GM21737 (cell line): ENCODE measurements around the gene PRKCE.

Experiments
- ATAC-seq: cut with Tn5 transposase; IDR thresholded peaks from one replicate; pipeline ENCODE4 v1.9.1; 2021; ENCODE audit warnings: mild to moderate bottlenecking, moderate library complexity; ENCODE audit not compliant: unreplicated experiment

PRKCE gene

DNA sequence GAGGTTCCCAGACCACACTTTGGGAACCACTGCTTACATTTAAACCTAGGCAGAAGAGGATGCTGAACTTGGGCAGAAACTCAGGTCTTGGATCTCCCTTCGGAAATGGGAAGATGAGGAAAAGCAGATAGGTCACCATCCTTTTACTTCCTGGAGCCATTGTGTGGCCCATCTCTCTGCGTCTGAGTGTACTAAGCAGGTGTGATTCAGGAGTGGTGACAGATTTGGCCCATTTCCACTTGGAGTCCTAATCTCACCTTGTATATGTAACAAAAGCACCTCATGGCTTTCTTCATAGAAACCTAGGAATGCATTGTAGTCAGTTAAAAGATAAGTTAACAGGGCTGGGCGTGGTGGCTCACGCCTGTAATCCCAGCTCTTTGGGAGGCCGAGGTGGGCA is 71.0 kb downstream of the PRKCE start:
- ATAC-seq, result no peak

DNA sequence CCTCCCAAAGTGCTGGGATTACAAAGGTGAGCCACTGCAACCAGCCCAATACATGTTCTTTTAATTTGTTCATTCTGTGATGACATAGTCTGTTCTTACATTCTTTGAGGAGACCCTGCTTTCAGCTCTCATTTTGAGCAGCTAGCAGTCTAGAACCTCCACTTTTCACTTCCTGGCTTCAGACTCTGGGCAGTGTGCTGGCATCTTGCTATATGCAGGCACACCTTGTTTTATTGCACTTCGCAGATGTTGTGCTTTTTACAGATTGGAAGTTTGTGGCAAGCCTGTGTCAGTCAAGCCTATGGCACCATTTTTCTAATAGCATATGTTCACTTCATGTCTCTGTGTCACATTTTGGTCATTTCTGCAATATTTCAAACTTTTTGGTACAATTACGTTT is 72.4 kb downstream of the PRKCE start:
- no peak for ATAC-seq

DNA sequence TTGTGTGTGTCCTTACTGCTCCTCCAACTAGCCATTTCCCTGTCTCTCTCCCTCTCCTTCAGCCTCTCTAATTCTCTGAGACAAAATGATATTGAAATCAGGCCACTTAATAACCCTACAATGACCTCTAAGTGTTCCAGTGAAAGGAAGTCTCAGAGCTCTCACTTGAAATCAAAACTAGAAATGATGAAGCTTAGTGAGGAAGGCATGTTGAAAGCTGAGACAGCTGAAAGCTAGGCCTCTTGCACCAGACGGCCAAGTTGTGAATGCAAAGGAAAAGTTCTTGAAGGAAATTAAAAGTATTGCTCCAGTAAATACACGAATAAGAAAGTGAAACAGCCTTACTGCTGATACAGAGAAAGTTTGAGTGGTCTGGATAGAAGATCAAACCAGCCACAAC is 72.9 kb downstream of the PRKCE start:
- ATAC-seq, result no peak

GRCh38 chr2:45725731-45726130 is 74.3 kb downstream of the PRKCE start:
- ATAC-seq, result no peak

DNA sequence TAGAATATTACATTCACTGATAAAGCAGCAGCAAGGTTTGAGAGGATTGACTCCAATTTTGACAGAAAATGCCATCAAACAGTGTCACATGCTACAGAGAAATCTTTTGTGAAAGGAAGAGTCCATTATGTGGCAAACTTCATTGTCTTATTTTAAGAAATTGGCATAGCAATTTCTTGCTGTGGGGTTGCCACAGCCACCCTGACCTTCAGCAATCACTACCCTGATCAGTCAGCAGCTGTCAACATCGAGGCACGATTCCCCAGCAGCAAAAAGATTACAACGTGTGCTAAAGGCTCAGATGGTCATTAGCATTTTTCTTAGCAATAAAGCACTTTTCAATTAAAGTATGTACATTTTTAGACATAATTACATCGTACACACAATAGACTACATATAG is 74.7 kb downstream of the PRKCE start:
- ATAC-seq, result no peak

DNA sequence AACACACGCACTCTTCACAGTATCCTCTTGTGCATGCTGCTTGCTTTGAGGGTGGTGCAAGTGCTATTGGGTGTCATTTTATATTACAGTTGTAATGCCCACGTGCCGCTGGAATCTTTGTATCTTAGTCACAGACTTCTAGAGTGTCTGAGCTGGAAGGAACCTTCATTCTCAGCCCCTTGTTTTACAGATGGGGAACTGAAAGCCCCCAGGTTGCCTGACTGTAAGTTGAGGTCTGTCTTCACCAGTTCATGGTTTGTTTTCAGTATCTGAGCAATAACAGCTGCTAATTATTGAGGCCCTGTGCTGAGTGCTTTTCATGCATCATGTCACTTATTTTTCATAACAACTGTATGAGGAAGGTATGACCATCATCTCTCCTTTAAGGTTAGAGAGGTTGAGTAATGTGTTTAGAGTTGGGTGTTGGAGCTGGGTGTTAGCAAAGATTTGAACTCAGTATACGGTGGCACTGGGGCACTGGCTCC is 77.0 kb downstream of the PRKCE start:
- ATAC-seq, result peak; percentile 75

DNA sequence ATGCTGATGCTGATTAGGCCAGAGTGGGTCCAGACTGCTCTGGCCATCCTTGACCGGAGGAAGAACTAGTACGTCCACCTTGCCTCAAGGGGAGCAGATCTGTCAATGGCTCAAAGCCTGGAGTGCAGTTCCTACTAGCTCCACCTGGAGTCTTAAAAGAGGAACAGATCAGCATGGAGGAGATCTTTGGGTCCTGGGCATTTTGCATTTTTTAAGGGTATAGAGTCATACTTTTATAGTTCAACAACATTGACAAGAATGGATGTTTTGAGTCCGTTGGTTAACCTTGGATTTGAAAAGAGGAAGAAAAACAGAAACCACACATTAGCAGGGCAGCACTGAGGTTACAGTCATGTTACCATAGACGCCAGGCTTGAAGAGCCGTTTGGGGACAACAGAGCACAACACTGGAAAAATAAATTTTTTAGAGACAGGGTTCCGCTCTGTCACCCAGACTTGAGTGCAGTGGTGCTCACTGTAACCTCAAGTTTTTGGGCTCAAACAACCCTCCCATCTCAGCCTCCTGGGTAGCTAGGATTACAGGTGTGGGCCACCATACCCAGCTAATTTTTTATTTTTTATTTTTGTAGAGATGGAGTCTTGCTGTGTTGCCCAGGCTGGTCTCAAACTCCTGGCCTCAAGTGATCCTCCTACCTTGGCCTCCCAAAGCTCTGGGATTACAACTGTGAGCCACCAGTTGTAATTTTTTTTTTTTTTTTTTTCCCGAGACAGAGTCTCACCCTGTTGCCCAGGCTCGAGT is 78.5 kb downstream of the PRKCE start:
- ATAC-seq, result peak; percentile 49

- no peak for ATAC-seq
Measured at GRCh38 chr2:45731141-45731540, 79.7 kb downstream of the PRKCE start.

DNA sequence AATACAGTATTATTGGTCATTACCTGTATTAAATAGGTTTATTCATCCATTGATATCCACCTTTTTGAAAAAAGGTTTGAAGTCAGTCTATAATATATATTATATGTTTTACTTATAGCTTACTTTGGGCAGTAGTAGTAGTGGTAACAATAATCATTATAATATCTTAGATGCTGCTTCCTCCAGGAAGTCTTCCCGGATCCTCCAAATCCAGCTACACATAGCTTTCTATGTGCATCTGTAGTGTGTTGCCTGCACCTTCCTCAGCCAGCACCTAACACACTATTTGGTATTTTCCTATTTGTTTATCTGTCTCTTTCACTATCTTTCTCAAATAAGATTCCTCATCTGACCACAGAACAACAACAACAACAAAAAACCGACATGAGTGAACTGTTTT is 81.0 kb downstream of the PRKCE start:
- no peak for ATAC-seq

DNA sequence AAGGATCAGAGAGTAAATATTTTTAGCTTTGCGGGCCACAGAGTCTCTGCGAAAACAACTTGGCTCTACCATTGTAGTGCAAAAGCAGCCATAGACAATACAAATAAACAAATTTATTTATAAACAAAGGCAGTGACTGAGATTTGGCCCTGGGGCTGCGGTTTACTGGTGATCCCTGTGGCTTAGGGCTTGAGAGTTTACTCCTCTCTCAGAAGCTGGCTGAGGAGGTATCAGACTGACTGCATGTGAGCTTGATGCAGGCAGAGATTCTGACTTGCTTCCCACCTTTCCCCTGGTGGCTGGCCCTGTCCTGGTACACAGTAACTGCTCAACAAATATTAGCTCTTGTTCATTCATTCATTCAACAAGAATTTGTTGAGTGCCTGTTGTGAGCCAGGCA is 81.5 kb downstream of the PRKCE start:
- no peak for ATAC-seq

GRCh38 chr2:45734336-45734735 is 82.9 kb downstream of the PRKCE start:
- ATAC-seq, result no peak

- ATAC-seq, result no peak
Measured at GRCh38 chr2:45734952-45735351, 83.5 kb downstream of the PRKCE start.

DNA sequence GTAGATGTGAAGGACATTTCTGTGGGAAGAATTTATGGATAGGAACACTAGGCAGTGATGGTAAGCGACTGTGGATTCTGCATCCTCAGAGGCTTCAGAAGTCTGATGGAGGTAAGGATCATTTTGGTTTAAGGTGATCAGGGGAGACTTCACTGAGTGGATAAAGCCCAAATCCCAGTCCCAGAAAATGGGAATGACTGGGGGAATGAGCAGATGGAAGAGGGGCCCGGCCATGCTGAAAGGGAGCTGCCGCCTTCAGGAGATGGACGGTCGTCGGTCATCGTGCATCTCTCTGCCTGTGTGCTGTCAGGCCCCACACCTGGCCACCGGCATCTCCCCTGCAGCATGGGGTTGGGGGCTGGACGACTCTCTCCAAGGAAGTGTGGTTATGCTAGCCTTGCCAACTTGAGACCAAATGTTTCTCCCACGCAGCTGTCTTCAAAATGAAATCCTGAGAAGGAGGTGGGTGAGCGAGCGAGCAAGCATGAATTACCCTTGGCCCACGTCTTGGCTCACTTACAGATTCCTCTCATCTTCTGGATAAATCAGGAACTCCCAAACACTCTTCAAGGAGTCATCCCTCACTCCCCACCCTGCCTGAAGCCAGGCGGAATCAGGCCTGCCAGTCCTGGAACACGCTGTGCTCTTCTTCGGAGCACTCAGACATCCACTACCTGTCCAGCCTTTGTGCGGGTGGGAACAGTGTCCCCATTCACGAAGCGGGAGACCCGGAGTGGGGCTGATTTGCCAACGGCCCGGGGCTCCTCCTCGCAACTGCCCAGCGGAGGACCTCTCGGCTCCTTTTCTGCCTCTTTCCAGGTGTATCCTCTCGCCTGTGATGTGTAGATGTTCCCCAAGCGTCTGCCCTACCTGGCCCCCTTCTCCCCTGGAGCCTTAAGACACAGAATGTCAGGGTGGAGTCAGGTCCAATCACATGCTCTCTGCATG is 85.6 kb downstream of the PRKCE start:
- no peak for ATAC-seq

DNA sequence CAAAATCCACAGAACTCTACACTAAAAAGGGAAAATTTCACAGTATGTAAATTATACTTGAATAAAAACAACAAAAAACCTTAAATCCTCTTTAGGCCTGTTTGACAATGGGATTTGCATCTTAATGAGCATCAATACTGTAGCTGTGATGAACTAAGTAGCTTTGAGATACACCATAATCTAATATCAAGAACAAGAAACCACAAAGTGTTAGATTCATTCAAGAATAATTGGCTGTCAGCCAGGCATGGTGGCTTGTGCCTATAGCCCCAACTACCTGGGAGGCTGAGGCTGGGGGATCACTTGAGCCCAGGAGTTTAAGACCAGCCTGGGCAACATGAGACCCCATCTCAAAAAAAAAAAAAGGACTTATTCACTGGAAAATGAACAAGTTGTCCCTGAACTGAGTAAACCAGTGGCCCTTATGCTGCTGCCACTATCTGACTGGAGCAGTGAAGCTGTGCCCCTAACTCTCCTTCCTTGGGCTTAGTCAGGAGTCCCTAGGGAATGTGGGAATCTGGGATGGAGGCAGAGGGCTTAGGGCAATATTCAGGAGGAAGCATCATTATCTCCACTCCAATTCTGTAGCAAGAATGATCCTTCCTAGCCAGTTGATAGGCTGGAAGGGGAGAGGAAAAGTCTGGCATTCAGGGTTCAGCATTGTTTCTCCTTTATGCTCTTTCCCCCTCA is 88.5 kb downstream of the PRKCE start:
- ATAC-seq, result no peak

- ATAC-seq, result no peak
Measured at GRCh38 chr2:45741161-45741850, 89.8 kb downstream of the PRKCE start.

DNA sequence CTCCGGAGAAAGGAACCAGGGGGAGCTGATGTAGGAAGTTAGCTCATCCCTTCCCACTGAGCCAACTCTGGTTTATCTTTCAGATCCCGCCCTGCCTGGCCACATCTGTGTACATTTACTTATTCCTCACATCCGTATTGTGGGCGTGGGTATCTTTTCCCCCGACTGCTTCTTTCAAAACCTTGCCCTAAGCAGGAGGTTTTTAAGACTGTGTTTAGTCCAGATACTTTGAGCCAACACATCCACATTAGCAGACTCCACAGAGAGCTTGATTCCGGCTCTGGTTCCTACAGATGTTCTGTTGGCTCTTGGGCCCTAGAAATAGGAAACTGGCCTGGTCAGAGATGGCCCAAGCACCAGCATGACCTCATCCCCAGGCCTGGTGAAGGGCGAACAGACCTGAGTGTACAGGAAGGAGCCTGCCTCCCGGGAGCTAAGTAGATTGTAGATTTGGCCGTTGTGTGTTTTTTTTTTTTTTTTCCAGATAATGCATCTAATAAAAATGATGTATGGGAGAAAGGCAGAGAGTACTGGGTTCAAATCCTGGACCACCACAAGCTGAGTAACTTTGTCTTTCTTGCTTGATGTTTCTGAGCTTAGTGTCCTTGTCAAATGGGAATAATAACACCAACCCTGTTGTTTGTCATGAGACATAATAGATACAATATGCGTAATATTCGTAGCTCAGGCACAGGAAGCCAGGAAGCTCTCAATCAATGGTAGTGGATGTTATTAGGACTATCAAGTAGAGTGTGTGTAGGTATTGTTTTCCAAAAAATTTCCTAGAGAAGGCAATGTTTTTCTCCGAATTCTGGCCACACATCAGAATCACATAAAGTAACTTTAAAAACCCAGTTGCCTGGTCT is 92.3 kb downstream of the PRKCE start:
- ATAC-seq, result no peak

GRCh38 chr2:45745231-45745630 is 93.8 kb downstream of the PRKCE start:
- ATAC-seq, result no peak

DNA sequence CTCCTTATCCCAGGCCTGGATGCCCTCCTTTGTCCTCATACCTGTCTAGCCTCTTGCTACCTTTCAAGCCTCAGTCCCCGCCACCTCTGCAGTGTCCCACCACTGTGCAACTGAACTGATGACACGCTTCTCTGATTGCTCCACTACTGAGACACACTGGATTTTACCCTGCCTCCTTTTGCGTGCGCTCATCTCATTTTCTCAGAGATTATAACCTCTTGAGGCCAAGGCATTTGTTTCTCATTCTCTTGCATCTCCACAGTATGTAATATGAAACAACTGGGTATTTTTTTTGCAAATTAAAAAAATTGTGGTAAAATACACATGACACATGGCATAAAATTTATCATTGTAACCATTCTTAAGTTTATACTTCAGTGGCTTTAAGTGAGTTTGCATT is 95.4 kb downstream of the PRKCE start:
- no peak for ATAC-seq

DNA sequence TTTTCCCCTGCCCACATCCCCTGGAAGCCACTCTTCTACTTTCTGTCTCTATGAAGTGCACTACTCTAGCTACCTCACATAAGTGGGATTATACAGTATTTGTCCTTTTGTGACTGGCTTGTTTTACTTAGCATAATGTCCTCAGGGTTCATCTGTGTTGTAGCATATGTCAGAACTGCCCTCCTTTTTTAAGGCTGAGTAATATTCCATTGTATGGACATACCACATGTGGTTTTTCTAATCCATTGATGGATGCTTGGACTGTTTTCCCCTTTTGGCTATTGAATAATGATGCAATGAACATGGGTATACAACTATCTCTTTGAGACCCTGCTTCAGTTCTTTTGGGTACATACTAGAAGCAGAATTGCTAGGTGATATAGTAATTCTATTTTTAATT is 95.9 kb downstream of the PRKCE start:
- no peak for ATAC-seq

- ATAC-seq, result no peak
Measured at GRCh38 chr2:45748239-45748638, 96.8 kb downstream of the PRKCE start.
